NAMALWA (cell line): ENCODE results near the gene VRK1.

ENCODE experiments used
- DNase-seq: peaks from one replicate; pipeline ENCODE4 v3.0.0-alpha.2; 2015; ENCODE audit warnings: low spot score

Gene VRK1

GRCh38 chr14:96826818-96827217 lies 29.6 kb downstream of the VRK1 start:
- DNase-seq = no peak

- no peak for DNase-seq
Measured at GRCh38 chr14:96827290-96827689, 30.1 kb downstream of the VRK1 start.

DNA sequence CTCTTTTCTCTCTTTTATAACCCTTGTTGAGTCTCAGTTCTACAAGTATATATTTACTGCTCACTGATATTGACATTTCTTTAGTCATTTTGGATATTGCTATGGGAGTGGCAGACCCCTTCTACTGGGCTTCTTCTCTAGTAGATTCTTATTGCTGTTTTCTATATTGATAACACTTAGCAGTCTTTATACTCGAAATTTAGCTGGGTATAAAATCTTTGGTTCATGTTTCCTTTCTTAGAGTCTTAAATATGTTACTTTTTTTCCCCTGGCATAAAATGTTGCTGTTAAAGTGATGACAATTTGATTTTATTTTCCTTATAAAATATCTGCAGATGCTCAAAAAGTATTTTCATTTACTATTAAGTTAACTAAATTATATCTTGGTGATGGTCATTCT lies 32.6 kb downstream of the VRK1 start:
- DNase-seq = no peak

DNA sequence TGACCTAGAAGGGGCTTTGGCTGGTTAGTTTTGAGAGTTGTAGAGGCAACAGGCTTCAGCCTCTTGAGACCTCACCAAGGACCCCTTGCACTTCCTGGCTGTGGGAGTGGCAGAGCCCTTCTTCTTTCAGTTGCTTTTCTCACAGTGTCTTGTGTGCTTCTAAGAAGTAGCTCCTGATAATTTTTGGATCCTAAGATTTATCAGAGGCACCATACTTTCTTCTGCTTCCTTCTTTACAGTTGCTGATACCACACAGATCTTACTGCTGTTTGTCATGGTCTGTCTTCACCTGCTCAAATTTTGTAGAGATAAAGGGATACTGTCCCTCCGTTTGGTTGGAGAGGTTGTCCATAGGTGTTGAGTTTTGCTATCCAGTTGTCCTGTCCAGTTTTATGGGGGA lies 33.8 kb downstream of the VRK1 start:
- no peak for DNase-seq

DNA sequence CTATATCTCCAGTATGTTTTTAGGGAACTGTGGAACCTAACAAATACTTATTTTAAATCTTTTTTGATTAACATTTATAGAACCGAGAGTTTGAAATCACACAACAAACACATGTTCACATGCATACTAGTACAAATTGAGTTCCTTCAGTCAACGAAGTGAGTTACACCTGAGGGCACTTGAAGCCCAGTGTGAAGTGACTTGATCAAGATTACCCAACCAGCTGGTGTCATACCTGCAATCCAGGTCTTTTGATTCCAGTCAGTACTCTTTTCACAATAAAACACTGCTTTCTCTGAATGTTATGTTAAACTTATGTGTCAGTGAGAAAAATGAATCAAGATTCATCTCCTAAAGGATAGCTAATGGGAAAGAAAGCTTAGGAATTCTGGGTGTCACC lies 35.2 kb downstream of the VRK1 start:
- DNase-seq = no peak

DNA sequence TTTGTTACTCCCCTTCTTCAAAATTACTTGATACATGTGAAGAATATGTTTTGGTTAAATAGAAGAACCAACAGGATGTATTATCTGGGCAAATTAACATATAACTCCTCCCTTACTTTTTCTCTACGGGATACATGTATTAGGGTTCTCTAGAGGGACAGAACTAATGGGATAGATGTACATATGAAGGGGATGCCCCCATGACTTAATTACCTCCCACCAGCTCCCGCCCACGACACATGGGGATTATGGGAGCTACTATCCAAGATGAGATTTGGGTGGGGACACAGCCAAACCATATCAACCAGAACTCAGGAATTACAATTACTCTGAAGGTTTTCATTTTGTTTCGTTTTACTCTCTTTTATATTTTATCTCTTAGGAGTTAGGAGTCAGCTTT lies 41.3 kb downstream of the VRK1 start:
- DNase-seq = no peak

- DNase-seq = no peak
Measured at GRCh38 chr14:96839251-96839650, 42.1 kb downstream of the VRK1 start.

GRCh38 chr14:96843137-96843536 lies 46.0 kb downstream of the VRK1 start:
- DNase-seq = no peak

DNA sequence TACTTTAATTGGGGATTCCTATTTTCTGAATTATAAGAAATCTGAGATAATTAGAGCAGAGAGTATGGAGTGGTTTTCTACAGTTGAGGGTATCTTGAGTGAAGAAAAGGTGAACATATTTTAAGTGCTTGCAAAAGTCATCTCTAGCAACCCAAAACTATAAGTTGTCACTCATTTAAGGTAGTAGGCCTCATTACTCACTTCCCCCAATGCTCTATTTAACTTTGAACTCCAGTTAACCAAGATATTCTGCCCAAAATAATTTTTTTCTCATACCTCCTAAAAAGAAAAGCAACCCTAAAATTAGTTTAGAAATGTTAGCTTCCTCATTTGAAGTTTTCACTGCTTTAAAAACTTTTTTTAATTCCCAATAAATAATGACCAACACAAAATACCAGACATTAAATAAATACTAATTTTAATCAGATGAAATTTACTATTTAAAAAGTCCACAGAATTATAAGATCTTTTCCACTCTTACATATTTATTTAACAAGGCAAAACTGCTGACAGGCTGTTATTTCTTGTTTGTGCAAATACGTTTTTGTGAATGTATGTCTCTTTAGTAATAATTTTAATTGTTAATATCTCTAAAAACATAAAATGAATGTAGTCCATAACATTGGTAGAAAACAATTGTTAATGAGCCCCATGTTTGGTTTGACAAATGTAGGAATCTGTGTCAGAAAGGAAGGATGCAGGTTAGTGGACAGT lies 47.8 kb downstream of the VRK1 start:
- no peak for DNase-seq

GRCh38 chr14:96847451-96847850 lies 50.3 kb downstream of the VRK1 start:
- no peak for DNase-seq

DNA sequence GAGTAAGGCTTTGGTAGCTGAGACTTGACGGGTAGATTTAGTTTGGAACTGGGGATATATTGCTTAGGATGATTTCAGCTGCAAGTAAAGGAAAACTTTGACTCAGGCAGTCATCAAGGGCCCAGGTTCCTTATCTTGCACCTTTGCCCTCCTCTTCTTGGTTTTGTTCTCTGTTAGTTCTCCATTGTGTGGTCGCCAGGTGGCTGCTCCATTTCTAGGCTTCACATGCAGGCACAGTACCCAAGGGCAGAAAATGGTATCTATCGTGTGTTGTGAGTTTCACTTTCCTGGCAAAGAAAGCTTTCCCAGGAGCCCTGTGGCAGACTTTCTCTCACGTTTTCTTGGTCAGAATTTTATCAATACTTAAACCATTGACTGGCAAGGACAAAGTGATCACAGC lies 50.8 kb downstream of the VRK1 start:
- no peak for DNase-seq

DNA sequence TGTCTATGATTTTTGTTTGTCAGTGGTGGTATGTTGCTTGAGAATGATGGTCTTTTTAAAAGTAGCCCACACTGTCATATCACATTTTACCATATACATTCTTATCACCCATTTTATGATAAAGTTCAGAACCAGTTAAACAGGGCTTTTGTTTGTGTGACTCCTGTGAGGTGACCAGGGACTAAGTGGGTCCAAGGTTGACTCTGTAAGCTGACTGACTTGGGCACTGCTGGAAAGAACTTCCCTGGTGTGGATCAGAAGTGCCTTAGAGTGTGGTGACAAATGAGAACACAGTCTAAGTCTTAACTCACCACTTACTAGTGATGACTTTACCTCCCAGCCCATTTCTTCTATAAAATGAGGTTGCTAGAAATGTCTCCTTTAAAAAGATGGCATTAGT lies 52.6 kb downstream of the VRK1 start:
- no peak for DNase-seq

DNA sequence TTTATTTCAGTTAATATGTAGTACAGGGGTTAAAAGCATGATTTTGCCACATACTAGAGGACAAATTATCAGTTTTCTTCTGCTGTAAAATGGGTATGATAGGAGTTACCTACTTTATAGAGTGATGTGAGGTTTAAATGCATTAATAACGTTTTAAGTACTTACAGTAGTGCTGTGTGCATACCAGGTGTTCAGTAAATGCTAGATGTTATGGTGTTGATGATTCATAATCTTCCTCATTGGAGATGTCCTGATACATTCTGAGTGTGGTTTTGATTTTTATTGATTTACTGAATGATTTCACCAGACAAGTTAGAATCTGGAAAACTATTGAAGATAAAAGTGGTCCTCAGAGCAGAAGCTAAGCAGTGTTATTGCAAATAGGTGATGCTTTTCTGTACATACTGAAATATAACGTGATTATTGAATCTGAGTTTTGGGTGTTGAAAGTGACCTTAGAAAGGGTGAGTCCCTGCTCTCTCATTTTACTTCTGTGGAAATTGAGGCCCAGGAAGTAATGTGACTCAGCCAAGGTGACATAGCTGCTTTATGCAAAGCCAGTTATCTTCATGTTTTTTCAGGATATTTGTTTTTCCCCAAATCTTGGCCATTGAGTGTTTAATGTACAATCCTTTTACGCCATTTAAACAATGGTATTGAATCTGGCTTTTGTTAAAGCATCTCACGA lies 54.7 kb downstream of the VRK1 start:
- no peak for DNase-seq

GRCh38 chr14:96852823-96853422 lies 55.7 kb downstream of the VRK1 start:
- peak; percentile 65 for DNase-seq

GRCh38 chr14:96858643-96859042 lies 61.5 kb downstream of the VRK1 start:
- no peak for DNase-seq

GRCh38 chr14:96861568-96862310 lies 64.6 kb downstream of the VRK1 start:
- DNase-seq = no peak

DNA sequence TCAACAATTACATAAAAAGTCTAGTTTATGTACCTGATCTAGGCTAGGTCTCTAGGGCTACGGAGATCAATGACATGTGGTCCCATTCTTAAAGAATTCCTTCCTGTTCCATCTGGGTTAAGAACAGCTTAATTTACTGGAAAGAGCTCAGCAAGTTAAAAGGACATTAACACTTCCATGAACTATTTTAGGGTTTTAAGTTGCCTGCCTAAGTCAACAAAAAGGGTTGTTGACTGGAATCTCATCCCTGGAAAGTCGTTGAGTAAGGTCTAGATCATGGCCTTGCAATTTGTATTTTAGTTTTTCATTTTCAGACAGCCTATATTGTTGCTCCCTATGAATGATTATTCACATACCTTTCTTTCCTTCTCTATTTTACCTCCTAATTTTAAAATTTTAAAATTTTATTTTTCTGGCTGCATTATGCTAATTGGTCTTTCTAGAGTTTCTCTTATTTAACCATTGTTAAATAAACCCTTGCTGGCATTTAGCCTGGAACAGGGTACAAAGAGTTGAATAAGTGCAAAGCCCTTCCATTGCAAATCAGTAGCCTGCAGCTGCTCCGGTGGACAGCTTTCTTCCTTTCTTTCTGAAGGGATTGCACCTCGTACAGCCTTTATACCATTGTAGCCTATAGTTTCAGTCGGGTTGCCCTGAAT lies 66.3 kb downstream of the VRK1 start:
- DNase-seq = no peak

DNA sequence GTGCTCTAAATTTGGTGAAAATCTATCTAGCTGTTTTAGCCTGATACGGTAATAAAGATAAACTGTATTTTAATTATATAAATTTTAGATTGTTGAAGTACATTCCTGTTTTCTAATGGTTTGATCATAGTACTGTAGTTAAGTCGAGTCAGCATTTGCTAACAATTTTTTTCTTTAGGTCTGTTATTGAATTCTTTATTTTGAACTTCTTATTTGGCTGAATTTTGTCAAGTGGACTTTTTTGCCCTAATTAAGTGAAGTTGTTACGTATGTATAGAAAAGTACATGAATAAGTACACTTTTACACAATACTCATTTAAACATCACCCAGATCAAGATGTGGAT lies 66.8 kb downstream of the VRK1 start:
- no peak for DNase-seq

DNA sequence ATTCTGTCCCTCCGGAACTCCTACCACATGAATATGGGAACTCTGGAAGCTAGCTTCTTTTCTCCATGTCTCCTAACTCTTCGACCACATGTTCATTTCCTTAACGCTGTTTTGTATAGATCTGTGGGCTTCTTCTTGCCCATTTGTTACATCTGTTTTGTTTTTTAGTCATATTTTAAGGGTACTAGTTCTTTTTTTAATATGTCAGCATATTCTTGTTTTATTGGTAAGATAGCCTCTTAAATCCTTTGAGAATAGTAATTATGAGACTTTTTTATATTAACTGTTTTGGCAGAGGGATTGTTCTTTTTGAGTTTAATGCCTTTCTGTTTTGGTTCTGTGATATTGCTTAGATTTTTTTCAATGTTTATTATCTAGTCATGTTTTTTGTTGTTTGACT lies 70.5 kb downstream of the VRK1 start:
- no peak for DNase-seq

DNA sequence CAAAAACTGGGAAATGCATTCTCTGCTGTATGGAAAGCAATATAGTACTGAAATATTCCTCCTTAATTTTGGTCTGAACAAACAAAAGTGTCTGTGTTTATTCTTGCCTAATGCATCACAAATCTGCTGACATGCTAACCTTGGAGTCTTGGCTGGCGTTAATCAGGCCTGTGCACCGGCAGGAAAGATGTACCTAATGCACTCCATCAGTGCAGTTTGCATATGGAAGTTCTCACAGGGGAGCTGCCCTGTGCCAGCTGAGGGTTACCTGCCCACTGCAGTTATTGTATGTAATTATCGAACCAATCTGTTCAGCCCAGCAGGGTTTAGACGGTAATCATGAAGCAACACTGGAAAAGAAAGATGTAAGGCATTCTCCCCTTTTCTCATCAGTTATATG lies 76.9 kb downstream of the VRK1 start:
- DNase-seq = no peak

GRCh38 chr14:96876747-96877146 lies 79.6 kb downstream of the VRK1 start:
- no peak for DNase-seq

GRCh38 chr14:96881713-96882112 lies 84.5 kb downstream of the VRK1 start:
- DNase-seq = no peak
